MM.1S (cell line): ENCODE results near the gene STK32A.

Experiments
- EZH2phosphoT487 ChIP-seq: fragments of 300-600 bp; sonication (generic); IDR thresholded peaks from 2 replicates; pipeline ENCODE4 v1.6.1; 2018; ENCODE audit warnings: antibody characterized with exemption, low read length
- TF ChIP-seq, protein P1 (sequence below): fragments of 300-600 bp; sonication (generic); IDR thresholded peaks from 2 replicates; pipeline ENCODE4 v1.5.1; 2016; ENCODE audit warnings: antibody characterized with exemption, low read length, mixed read lengths

DNA sequence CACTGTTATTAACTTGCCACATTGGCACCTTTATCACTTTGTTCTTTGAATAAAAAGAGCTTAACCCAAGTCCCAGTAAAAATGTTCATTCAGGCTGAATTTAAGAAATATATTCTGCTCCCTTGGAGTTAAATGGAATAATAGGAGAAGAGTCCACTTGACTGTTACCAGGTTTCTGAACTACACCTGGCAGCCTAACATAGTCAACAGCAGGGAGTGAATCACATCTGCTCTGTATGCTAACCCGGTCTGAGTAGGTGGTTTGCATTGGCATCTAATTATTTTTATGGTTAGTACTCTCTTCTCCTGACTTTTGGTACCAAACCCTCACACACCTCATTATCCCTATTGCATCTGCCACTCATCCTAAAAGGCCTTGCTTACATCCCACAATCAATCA lies 86.7 kb downstream of the STK32A start:
- TF ChIP-seq, protein P1, sequence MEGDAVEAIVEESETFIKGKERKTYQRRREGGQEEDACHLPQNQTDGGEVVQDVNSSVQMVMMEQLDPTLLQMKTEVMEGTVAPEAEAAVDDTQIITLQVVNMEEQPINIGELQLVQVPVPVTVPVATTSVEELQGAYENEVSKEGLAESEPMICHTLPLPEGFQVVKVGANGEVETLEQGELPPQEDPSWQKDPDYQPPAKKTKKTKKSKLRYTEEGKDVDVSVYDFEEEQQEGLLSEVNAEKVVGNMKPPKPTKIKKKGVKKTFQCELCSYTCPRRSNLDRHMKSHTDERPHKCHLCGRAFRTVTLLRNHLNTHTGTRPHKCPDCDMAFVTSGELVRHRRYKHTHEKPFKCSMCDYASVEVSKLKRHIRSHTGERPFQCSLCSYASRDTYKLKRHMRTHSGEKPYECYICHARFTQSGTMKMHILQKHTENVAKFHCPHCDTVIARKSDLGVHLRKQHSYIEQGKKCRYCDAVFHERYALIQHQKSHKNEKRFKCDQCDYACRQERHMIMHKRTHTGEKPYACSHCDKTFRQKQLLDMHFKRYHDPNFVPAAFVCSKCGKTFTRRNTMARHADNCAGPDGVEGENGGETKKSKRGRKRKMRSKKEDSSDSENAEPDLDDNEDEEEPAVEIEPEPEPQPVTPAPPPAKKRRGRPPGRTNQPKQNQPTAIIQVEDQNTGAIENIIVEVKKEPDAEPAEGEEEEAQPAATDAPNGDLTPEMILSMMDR = no peak
- TF ChIP-seq EZH2phosphoT487 = no peak
